ENCODE results near the gene FOXO3.

The FOXO3 gene

GRCh38 chr6:108596956-108597355 is 36.2 kb downstream of the FOXO3 start:
- DNase-seq (ENCODE audit: low read depth): no peak

- no peak for DNase-seq (ENCODE audit: low read depth)
These were observed 37.0 kb downstream of the FOXO3 start for GRCh38 chr6:108597572-108598304.

GRCh38 chr6:108598305-108598863 is 37.7 kb downstream of the FOXO3 start:
- DNase-seq (ENCODE audit: low read depth): no peak

DNA sequence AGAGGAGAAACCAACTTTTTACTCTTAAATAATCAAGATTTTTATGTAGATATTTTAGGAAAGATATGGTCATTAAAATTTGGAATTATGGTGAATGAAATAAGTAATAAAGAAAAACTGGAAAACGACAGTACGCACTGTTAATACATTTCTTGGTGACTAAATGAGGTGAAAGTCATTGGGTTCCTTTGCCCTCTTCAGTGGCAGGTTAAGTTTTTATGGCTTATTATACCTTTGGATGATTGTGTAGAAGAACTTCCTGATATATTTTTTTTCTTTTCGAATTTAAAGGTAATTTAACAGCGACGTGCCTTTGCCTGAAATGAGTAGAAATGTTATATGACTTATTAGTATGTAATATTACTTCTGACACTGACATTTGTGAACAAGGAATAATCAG is 43.4 kb downstream of the FOXO3 start:
- DNase-seq (ENCODE audit: low read depth): no peak

- no peak for DNase-seq (ENCODE audit: low read depth)
These were observed 45.6 kb downstream of the FOXO3 start for GRCh38 chr6:108606250-108606690.

DNA sequence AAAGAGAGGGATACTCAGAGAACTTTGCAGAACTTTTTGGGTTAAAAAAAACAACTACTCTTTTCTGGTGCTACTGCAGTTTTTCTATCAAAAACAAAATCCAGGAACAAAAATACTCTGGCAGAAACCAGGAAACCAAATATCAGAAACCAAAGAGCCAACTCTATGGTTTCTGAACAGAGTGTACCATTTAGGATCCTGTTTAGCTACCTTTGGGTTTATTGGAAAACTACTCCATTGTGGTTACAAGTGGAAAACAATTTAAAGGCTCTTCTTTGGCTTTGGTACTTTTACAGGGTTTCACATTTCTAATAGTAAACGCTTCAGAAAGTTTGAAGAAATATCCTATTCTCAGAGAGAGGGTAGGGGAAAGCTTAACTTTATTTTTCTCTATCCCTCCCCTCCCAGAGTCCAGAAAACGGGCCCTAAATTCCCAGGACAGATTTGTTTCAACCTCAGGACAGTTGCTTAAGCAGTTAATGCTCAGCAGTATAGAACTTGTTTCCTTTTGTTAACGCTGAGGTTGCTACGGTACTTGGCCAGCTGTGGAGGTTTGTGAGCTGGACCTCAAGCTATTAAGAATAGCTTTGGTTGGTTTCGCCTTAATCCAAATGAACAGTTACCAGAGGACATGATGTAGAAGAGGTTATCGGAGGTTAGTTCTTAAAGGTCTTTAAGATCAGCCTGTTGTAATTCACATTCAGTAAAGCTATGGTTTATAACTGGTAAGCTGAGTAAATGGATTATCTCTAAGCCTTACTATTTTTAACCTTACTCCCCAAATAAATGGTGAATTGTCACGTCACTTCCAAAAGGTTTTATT is 47.9 kb downstream of the FOXO3 start:
- no peak for DNase-seq (ENCODE audit: low read depth)

- DNase-seq (ENCODE audit: low read depth): no peak
These were observed 48.6 kb downstream of the FOXO3 start for GRCh38 chr6:108609276-108609769.

- DNase-seq (ENCODE audit: low read depth): no peak
These were observed 49.6 kb downstream of the FOXO3 start for GRCh38 chr6:108610270-108610839.

DNA sequence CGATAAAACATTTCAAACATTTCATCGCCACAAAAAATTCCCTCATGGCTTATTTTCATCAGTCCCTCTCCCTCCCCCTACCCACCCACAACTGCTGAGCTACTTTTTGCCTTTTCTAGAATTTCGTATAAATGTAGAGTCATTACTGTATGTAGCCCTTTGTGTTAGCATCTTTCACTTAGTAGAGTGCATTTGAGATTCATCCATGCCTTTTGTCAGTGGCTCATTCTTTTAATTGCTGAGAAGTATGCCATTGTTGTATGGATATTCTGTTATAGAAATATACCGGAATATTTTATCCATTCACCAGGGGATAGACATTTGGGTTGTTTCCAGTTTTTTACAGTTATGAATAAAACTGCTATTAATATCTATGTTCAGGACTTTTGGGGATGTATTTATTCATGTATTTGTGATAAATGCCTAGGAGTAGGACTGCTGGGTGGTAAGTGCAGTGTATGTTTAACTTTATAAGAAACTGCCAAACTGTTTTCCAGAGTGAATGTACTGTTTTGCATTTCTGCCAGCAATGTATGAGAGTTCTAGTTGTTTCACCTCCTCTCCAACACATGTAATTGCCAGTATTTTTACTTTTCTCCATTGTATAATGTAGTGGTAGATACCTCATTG is 50.4 kb downstream of the FOXO3 start:
- no peak for DNase-seq (ENCODE audit: low read depth)

- no peak for DNase-seq (ENCODE audit: low read depth)
These were observed 52.1 kb downstream of the FOXO3 start for GRCh38 chr6:108612852-108613251.

DNA sequence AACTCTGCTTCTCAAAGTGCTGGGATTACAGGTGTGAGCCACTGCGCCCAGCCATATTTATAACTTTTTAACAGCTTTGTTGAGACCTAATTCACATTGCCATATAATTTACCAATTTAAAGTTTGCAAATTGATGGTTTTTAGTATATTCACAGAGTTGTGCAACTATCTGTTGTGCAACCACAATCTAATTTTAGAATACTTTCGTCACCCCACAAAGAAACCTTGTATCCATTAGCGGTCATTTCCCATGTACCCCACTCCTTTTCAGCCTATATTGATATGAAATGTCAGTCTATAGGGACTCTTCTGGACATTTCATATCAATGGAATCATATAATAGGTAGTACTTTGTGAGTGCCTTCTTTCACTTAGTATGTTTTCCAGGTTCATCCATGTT is 55.8 kb downstream of the FOXO3 start:
- DNase-seq (ENCODE audit: low read depth): no peak

- DNase-seq (ENCODE audit: low read depth): no peak
These were observed 56.3 kb downstream of the FOXO3 start for GRCh38 chr6:108616973-108617372.

GRCh38 chr6:108618623-108619152 is 58.0 kb downstream of the FOXO3 start:
- no peak for DNase-seq (ENCODE audit: low read depth)

DNA sequence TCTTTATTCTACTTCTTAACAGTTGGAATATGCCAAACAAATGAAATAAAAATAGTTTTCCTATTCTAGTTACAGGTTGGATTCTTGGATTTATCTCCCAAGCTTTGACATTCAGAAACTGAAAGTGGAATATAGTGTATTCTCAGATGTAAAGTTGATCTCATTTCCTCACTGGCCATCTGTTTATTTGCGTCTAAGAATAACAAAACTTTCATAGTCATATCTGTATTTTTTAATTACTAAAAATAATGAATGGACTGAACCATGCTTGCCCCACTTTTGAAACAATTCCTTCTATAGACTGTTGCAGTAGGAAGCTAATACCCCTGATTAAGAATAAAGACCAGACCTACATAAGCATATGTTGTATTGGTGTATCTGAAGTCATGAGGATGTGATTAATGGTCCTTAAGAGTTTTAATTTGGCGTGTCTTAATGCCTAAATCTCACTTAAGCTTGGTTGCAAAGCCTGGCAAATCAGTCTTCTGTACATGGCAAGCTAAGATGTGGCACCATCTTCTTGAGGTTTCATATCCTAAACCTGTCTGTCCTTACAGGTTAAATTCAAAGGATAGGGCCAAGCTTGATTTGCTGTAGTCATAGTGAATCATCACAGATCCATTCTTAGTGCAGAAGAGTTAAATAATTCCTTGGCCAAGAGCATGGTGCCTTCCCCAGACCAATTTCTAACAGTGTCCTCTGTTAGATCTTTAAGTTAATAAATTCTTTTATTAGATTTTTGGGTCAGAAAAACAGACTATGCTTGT is 58.9 kb downstream of the FOXO3 start:
- no peak for DNase-seq (ENCODE audit: low read depth)

GRCh38 chr6:108621117-108621516 is 60.4 kb downstream of the FOXO3 start:
- no peak for DNase-seq (ENCODE audit: low read depth)

GRCh38 chr6:108622641-108623298 is 62.1 kb downstream of the FOXO3 start:
- DNase-seq (ENCODE audit: low read depth): no peak

DNA sequence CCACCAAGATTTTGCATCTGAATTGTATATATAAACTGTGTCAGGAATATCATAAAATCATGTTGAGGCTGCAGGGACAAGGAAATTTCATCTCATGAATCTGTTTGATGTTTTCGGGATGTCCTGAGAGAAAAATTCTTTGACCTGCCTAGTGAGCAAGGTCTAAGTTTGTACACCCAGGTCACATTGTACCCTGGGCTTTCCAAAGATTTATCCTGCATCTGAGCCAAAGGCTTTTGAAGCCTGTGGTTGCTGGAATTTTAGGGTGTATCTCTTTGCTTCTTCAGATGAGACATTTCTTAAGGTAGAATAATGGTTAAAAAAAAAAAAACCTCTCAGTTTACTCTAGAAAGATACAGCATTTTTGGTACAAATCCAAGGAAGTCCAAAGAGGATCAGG is 63.3 kb downstream of the FOXO3 start:
- DNase-seq (ENCODE audit: low read depth): no peak

- DNase-seq (ENCODE audit: low read depth): no peak
These were observed 64.9 kb downstream of the FOXO3 start for GRCh38 chr6:108625581-108625980.

GRCh38 chr6:108626777-108627176 is 66.1 kb downstream of the FOXO3 start:
- DNase-seq (ENCODE audit: low read depth): no peak

Data from T follicular helper cell (primary cell).